Endothelial cell of umbilical vein (primary cell): ENCODE measurements around the gene PM20D1.

Experiments used
- CTCF ChIP-seq, 2 donors: IDR thresholded peaks; 1 replicate in 1 of 2; 2 replicates in 1 of 2; pipeline ENCODE4 v1.5.1; 2011; ENCODE audit warnings: low read length in 2 of 2, mild to moderate bottlenecking in 2 of 2, moderate library complexity in 2 of 2, control low read depth in 1 of 2, inconsistent platforms in 1 of 2, low read depth in 1 of 2; ENCODE audit not compliant: insufficient read depth in 1 of 2; ENCODE audit errors: extremely low read depth in 1 of 2
- EZH2 ChIP-seq: IDR thresholded peaks from 2 replicates; pipeline ENCODE4 v1.6.1; 2012; ENCODE audit warnings: borderline replicate concordance, low read depth, mild to moderate bottlenecking, moderate library complexity, low read length, inconsistent platforms; ENCODE audit not compliant: severe bottlenecking
- POLR2A ChIP-seq: IDR thresholded peaks from 2 replicates; pipeline ENCODE4 v1.6.1; 2012; ENCODE audit warnings: low read depth, mild to moderate bottlenecking, control low read depth, low read length
- POLR2AphosphoS5 ChIP-seq: IDR thresholded peaks from 2 replicates; pipeline ENCODE4 v1.6.1; 2012; ENCODE audit warnings: low read depth, mild to moderate bottlenecking, control low read depth, low read length, moderate library complexity; ENCODE audit not compliant: insufficient read depth

DNA sequence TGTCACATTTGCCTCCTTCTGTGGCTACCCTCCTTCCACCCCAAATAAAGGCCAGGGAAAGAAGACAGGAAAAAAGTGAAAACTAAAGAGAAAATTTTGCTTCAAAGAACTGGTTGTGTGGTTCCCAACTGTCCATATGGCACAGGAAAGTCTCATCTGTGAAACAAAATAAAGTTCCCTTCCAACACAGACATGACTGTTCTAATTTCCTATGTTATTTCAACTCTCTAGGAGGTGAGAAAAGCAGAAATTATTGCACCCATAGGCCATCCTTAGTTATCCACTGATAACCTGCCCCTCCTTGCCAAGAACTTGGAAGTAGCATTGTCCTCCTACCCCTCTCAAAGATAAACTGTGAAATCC is 66.5 kb downstream of the PM20D1 start:
- TF ChIP-seq CTCF (IDR thresholded peaks at IDR 0.05; ENCODE audit: extremely low read depth in 1 of 2, insufficient read depth in 1 of 2, low read depth in 1 of 2, low read length in 2 of 2) = no peak
- no peak for TF ChIP-seq POLR2A
- no peak for TF ChIP-seq EZH2
- TF ChIP-seq POLR2AphosphoS5 = no peak
